Kidney (tissue), 14 donors: ENCODE measurements around the gene SSH3. TPM values are rescaled to one million over a fixed set of nuclear protein-coding genes. Genes with fewer than 3 reads are reported as not detected.

Experiments used
- DNase-seq, 5 donors: peaks; one replicate each; pipeline ENCODE4 v3.0.0-alpha.2; 2013 to 2020
- FAIRE-seq: peaks from 2 replicates; lab custom pipeline; 2012; peaks lifted over from hg19 to GRCh38; lab: Jason Lieb, UNC
- H3K27ac ChIP-seq, 2 donors: one replicate each; pipeline ENCODE4 v1.7.0; 2013; ENCODE audit warnings: low read depth in 2 of 2, low read length in 2 of 2, inconsistent platforms in 1 of 2
- H3K27me3 ChIP-seq: one replicate; pipeline ENCODE4 v1.7.1; 2013; ENCODE audit warnings: low read length, inconsistent platforms; ENCODE audit not compliant: control insufficient read depth, insufficient read depth
- H3K36me3 ChIP-seq, 3 donors: one replicate each; pipeline versions ENCODE4 v1.7.0 to v1.7.1; 2013; ENCODE audit warnings: low read length in 3 of 3, control low read depth in 1 of 3, inconsistent platforms in 1 of 3; ENCODE audit not compliant: insufficient read depth in 3 of 3, control insufficient read depth in 2 of 3
- H3K4me1 ChIP-seq, 3 donors: one replicate each; pipeline versions ENCODE4 v1.7.0 to v1.7.1; 2013; ENCODE audit warnings: low read length in 3 of 3, inconsistent platforms in 1 of 3, low read depth in 1 of 3; ENCODE audit not compliant: control insufficient read depth in 2 of 3, insufficient read depth in 2 of 3
- H3K4me3 ChIP-seq, 3 donors: one replicate each; pipeline versions ENCODE4 v1.7.0 to v1.8.1; 2013; ENCODE audit warnings: low read length in 3 of 3, control low read depth in 1 of 3, inconsistent platforms in 1 of 3
- H3K9ac ChIP-seq, 3 donors: one replicate each; pipeline versions ENCODE4 v1.7.0 to v1.7.1; 2013; ENCODE audit warnings: low read length in 3 of 3, control low read depth in 1 of 3, inconsistent platforms in 1 of 3
- H3K9me3 ChIP-seq, 3 donors: one replicate each; pipeline versions ENCODE4 v1.7.0 to v1.7.1; 2013; ENCODE audit warnings: low read length in 3 of 3, control low read depth in 1 of 3, inconsistent platforms in 1 of 3; ENCODE audit not compliant: control insufficient read depth in 2 of 3, insufficient read depth in 1 of 3
- CTCF ChIP-seq: IDR thresholded peaks from 3 replicates; pipeline ENCODE4 v1.5.1; 2012; ENCODE audit warnings: mild to moderate bottlenecking, moderate library complexity, borderline replicate concordance; ENCODE audit not compliant: insufficient read depth; ENCODE audit errors: extremely low read depth
- intact Hi-C: fragments of 100-400 bp; cut with DNase I; formaldehyde crosslinking; loops from one replicate; pipeline ENCODE4 v1.11.1; 2022
- polyA plus RNA-seq: library from polyadenylated mRNA; stranded (reverse); fragments of 350-450 nt; fragmentation: Illumina TruSeq; extraction: RNeasy Lipid Tissue Mini Kit (QIAGEN cat#74804); gene quantifications from one replicate; pipeline ENCODE4 v1.2.3, GENCODE V29; 2014; ENCODE audit warnings: low read depth, low replicate concordance; ENCODE audit not compliant: insufficient read depth
- total RNA-seq: library from RNA; stranded (reverse); fragmentation: NEBNext Ultra II Directional; extraction: Animal tissue kit (Norgen Biotek cat#: 25700); gene quantifications from one replicate; pipeline ENCODE4 v1.2.1, GENCODE V29; 2021
- donor health status: control.
- donor health status: control.
- donor health status: control.
- donor health status: control.
- donor health status: control.
- donor health status: DM: yes; HTN: yes; CAD: no.
- donor health status: Normal renal cell carcinoma (clear cell type).

The SSH3 gene
- total and polyA plus RNA-seq, 2 donors from 2014 or later = 25.0 to 68.9 TPM

GRCh38 chr11:67285541-67286498 lies 17.5 kb upstream of the SSH3 start:
- Histone ChIP-seq H3K9me3 (no peaks in the 10 kb centered on the region), H3K4me1 (peaks cover 0 to 24% (median 12%) of the 10 kb centered on the region in 3 donors), H3K27ac (peak overlapping the region in 1 of 2 donors; percentile 16), H3K4me3 (no peak overlapping the region), H3K36me3 (peaks cover 0 to 31% (median 20%) of the 10 kb centered on the region in 3 donors), H3K9ac (no peak overlapping the region), H3K27me3 (no peaks in the 10 kb centered on the region)
- intact Hi-C loops = no loop called here
- peak in 1 of 5 donors; percentile 77 for DNase-seq
- no peak for TF ChIP-seq CTCF
- FAIRE-seq = no peak

GRCh38 chr11:67286621-67287333 lies 16.6 kb upstream of the SSH3 start:
- Histone ChIP-seq H3K4me3 (no peak overlapping the region), H3K9ac (no peak overlapping the region), H3K27me3 (no peaks in the 10 kb centered on the region), H3K27ac (peak overlapping the region; percentile 88 to 89), H3K9me3 (no peaks in the 10 kb centered on the region), H3K36me3 (peaks cover 0 to 27% (median 18%) of the 10 kb centered on the region in 3 donors), H3K4me1 (peaks cover 0 to 24% (median 12%) of the 10 kb centered on the region in 3 donors)
- intact Hi-C loops = no loop called here
- peak in 1 of 5 donors; percentile 82 for DNase-seq
- no peak for TF ChIP-seq CTCF
- FAIRE-seq = no peak

- Histone ChIP-seq H3K36me3 (peaks cover 0 to 20% (median 13%) of the 10 kb centered on the region in 3 donors), H3K27me3 (no peaks in the 10 kb centered on the region), H3K4me3 (peak overlapping the region; percentile 31 to 68 (median 37)), H3K9ac (peak overlapping the region in 2 of 3 donors; percentile 35 to 84), H3K27ac (peak overlapping the region; percentile 88 to 89), H3K4me1 (peaks cover 0 to 24% (median 12%) of the 10 kb centered on the region in 3 donors), H3K9me3 (no peaks in the 10 kb centered on the region)
- no peak for TF ChIP-seq CTCF
- DNase-seq (peak in 1 of 5 donors; percentile 66), FAIRE-seq (no peak)
- intact Hi-C loops = no loop called here
Observed at GRCh38 chr11:67287355-67288197, 15.8 kb upstream of the SSH3 start.
